Activated naive CD4-positive, alpha-beta T cell treated with anti-CD3 and anti-CD28 coated beads, Interleukin-2, amount 10 ng/mL, durations not matched to agents 7 days and 5 days (primary cell): ENCODE data around the gene GTF2IRD1.
"Not testable (repeated sequence)": the region's sequence is repeated elsewhere in the genome, so short reads cannot be mapped to it uniquely, and the experiment has no call there.

Experiments used
- CTCF ChIA-PET: fragments of 350-600 bp; sonication (Branson Sonifier 250); formaldehyde crosslinking; loops from one replicate; lab custom pipeline; 2021; ENCODE audit warnings: antibody characterized with exemption; lab: Charles Lee
- DNase-seq: peaks from one replicate; pipeline ENCODE4 v3.0.0-alpha.2; 2020
- H3K27ac Mint-ChIP-seq: one replicate; pipeline ENCODE4 v1.8.0; 2021; ENCODE audit warnings: mild to moderate bottlenecking, moderate library complexity, mixed read lengths
- H3K27me3 Mint-ChIP-seq: one replicate; pipeline ENCODE4 v1.8.0; 2021; ENCODE audit warnings: mild to moderate bottlenecking, mixed read lengths
- H3K36me3 Mint-ChIP-seq: one replicate; pipeline ENCODE4 v1.8.0; 2021; ENCODE audit warnings: mixed read lengths
- H3K4me1 Mint-ChIP-seq: one replicate; pipeline ENCODE4 v1.8.0; 2021; ENCODE audit warnings: mixed read lengths
- H3K4me3 Mint-ChIP-seq: one replicate; pipeline ENCODE4 v1.8.0; 2021; ENCODE audit warnings: mild to moderate bottlenecking, moderate library complexity, mixed read lengths
- H3K9me3 Mint-ChIP-seq: one replicate; pipeline ENCODE4 v1.8.0; 2021; ENCODE audit warnings: mixed read lengths

GTF2IRD1 gene

DNA sequence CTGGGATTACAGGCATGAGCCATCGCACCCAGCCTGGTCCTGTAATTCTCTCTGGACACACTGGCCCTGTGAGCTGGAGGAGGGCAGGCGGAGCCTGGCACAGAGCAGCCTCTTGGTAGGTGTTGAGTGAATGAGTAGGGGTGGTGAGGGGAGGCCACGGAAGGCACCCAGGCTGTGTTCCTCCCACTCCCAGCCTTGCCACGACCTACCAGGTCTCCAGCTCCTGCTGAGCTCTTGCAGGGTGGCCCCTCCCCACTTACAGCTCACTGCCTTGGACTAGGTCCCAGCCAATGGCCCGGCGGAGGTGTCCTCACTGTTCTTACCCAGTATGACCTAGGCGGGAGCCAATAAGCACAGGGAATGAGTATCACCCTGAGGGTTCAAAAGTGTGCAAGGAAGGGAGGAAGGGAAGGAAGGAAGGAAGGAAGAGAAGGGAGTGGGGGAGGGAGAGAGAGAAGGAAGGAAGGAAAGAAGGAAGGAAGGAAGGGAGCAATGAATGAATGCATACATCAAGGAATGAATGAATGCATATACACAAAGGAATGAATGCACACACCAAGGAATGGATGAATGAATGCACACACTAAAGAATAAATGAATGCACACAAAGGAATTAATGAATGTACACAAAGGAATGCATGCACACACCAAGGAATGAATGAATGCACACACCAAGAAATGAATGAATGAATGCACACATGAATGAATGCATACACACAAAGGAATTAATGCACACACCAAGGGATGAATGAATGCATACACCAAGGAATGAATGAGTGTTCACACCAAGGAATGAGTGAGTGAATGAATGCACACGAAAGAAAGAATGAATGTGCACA is 45.5 kb downstream of the GTF2IRD1 start:
- CTCF ChIA-PET = no interaction called here
- H3K27me3 Mint-ChIP-seq = peaks cover 3% of the 10 kb centered on the region
- no peaks in the 10 kb centered on the region for H3K4me1 Mint-ChIP-seq
- peaks cover 6% of the 10 kb centered on the region for H3K9me3 Mint-ChIP-seq
- H3K4me3 Mint-ChIP-seq = no peak overlapping the region
- no peak overlapping the region for H3K27ac Mint-ChIP-seq
- no peak for DNase-seq
- H3K36me3 Mint-ChIP-seq = no peaks in the 10 kb centered on the region

DNA sequence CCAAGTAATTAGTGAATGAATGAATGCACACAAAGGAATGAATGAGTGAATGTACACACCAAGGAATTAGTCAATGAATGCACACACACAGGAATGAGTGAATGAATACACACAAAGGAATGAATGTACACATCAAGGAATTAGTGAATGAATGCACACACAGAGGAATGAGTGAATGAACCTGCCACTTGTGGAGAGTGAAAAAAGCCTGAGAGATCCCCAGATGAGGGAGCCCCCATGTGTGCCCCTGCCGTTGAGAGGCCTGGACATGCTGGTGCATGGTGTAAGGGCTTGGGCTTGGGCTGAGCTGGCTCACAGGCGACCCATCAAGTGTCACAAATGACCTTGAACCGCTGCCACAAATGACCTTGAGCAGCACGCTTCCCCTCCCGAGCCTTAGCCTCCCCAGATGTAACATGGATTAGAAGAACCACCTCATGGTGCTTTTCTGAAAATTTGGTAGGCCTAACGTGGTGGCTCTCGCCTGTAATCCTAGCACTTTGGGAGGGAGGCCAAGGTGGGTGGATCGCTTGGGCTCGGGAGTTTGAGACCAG is 46.2 kb downstream of the GTF2IRD1 start:
- Mint-ChIP-seq H3K27me3 (peaks cover 3% of the 10 kb centered on the region), H3K4me1 (no peaks in the 10 kb centered on the region), H3K27ac (no peak overlapping the region), H3K4me3 (no peak overlapping the region), H3K9me3 (peaks cover 6% of the 10 kb centered on the region), H3K36me3 (no peaks in the 10 kb centered on the region)
- CTCF ChIA-PET = no interaction called here
- DNase-seq = no peak

DNA sequence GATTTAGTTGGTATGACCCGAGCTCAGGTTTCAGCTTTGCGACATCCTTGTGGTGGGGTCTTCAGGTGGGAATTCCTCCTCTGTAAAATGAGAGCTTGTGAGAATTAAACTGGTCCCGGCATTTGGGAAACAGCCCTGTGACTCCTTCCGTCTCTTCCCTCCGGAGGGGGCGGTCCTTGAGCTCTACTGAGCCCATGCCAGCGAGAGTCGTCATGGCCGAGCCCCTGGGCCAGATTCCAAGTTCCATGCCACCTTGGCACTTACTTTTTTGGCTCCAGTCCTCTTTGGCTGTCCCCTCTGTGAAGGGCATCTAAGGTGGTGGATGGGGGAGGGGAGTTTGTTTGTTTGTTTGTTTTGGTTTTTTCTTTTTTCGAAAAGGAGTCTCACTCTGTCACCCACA is 47.6 kb downstream of the GTF2IRD1 start:
- peaks cover 2% of the 10 kb centered on the region for H3K9me3 Mint-ChIP-seq
- CTCF ChIA-PET = no interaction called here
- no peaks in the 10 kb centered on the region for H3K27me3 Mint-ChIP-seq
- H3K27ac Mint-ChIP-seq = no peak overlapping the region
- no peaks in the 10 kb centered on the region for H3K4me1 Mint-ChIP-seq
- no peak for DNase-seq
- no peaks in the 10 kb centered on the region for H3K36me3 Mint-ChIP-seq
- H3K4me3 Mint-ChIP-seq = no peak overlapping the region

DNA sequence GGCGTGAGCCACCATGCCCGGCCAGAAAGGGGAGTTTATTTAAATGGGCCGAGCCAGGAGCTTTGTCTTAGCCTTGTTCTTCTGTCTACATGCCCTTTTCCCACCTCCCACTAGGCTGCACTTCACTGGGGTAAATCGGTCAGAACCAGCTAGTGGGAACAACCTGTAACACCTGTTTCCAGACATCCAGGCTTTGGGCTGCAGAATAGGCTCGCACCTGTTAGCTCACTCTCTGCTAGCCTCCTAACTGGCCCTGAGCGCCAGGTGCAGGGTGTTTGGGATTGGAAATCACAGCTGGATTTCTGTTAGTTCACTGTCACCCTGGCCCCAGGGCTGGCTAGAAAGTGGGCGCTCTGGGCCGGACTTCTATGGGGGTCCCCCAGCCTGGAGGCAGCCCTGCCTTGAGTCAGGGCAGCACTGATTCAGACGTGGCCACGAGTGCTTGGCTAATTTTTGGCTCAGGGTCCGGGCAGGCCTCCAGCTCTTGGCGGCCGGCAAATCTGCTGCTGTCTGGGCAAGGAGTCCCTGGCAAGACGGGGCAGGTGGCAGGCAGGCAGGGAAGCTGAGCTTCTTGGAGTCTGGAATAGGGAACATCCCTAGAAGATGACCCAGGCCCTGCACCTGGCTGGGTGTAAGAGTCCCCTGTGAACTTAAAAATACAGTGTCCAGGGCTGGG is 48.6 kb downstream of the GTF2IRD1 start:
- Mint-ChIP-seq H3K4me1 (no peaks in the 10 kb centered on the region), H3K27ac (no peak overlapping the region), H3K4me3 (no peak overlapping the region), H3K9me3 (no peaks in the 10 kb centered on the region), H3K27me3 (no peaks in the 10 kb centered on the region), H3K36me3 (no peaks in the 10 kb centered on the region)
- CTCF ChIA-PET = no interaction called here
- DNase-seq = no peak

DNA sequence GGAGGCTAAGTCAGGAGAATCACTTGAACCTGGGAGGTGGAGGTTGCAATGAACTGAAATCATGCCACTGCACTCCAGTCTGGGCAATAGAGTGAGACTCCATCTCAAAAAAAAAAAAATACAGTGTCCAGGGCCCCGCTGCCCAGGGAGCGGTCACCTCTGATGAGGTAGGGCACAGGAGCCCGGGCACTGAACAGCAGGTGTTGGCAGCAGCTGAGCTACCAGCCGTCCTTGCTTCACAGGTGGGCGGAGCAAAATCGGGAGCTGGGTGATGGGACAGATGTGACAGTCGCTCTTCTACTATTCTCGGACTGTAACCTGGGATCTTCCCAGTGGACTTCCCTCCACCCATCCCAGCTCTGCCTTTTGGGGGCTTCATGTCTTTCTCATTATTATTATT is 49.4 kb downstream of the GTF2IRD1 start:
- Mint-ChIP-seq H3K27me3 (no peaks in the 10 kb centered on the region), H3K4me1 (no peaks in the 10 kb centered on the region), H3K9me3 (no peaks in the 10 kb centered on the region), H3K4me3 (no peak overlapping the region), H3K36me3 (no peaks in the 10 kb centered on the region), H3K27ac (no peak overlapping the region)
- no peak for DNase-seq
- CTCF ChIA-PET = no interaction called here

DNA sequence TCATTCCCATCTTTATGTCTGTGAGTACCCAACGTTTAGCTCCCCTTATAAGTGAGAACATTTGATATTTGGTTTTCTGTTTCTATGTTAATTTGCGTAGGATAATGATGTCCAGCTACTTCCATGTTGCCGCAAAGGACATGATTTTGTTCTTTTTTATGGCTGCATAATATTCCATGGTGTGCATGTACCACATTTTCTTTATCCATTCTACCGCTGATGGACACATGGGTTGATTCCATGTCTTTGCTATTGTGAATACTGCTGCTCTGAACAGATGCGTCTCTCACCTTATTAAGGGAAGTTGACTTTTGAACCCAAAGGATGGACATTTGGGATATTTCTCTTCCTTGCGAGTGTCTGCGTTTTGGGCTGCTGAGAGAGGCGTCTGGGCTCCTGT is 50.2 kb downstream of the GTF2IRD1 start:
- H3K36me3 Mint-ChIP-seq = no peaks in the 10 kb centered on the region
- H3K27ac Mint-ChIP-seq = no peak overlapping the region

DNA sequence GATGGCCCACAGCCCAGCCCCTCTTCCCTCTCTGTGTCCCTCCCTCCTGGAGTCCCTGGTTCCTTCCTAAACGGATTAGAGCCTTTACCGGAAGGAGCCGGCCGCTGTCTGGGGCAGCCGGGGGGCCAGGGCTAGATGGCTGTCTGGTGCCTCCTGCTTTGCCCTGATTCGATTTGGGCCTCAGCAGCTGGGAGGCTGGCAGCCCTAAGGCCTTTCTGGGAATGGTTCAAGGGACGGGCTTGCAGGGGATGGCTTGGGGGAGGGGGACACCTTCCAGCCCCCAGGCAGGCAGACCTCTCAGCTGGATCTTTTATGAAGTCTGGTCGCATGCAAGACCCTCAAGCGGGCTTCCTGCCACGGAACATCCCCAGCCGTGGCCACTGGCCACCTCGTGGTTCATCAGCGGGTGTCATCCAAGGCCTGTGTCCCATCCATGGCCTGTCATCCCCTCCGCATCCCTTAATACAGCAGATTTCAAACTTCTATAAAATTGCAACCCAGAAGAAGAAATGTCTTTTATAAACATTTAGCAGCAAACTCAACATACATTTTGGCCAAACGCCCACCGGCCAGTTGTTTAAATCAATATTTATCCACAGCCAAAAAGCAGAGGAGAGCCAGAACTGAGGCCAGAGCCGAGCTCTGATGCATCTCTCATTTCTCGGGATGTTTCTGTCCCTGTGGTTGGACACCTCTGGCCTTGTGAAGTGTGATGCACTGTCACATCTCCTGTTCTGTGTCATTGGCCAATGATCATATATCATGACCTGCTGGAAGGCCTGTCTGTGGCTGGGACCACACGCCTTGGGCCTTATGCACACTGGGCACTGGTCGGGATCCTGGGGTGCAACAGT is 52.0 kb downstream of the GTF2IRD1 start:
- Mint-ChIP-seq H3K27ac (no peak overlapping the region), H3K4me3 (no peak overlapping the region), H3K4me1 (no peaks in the 10 kb centered on the region), H3K27me3 (no peaks in the 10 kb centered on the region), H3K36me3 (no peaks in the 10 kb centered on the region), H3K9me3 (no peaks in the 10 kb centered on the region)
- no peak for DNase-seq
- CTCF ChIA-PET = no interaction called here

More for the DNA sequence above, 50.2 kb downstream of the GTF2IRD1 start:
- no peaks in the 10 kb centered on the region for H3K9me3 Mint-ChIP-seq
- H3K27me3 Mint-ChIP-seq = no peaks in the 10 kb centered on the region
- no peak for DNase-seq
- no peaks in the 10 kb centered on the region for H3K4me1 Mint-ChIP-seq
- CTCF ChIA-PET = interaction anchor here (0.7 kb wide), 1 partner anchor 88 kb away, joined by 3 read pairs; no protein-coding TSS in a partner anchor
- no peak overlapping the region for H3K4me3 Mint-ChIP-seq

DNA sequence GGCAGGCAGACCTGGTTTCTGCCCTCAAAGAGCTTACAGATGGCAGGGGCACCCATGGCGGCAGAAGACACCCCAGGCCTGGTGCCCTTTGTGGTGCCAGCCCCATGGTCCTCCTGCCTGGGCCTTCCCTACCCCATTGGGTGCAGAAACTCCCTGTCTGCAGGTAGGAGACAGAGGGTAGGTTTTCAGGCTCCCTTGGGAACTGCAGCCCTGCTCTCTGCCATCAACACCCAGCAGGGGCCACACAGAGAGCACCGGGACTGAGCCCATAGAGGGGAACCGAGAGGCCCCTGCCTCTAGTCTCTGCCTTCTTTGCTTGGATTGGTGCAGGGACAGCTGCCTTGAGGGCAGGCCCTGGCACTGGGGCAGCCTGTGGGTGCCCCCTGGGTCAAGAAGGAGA is 52.6 kb downstream of the GTF2IRD1 start:
- CTCF ChIA-PET = no interaction called here
- no peaks in the 10 kb centered on the region for H3K9me3 Mint-ChIP-seq
- H3K4me3 Mint-ChIP-seq = no peak overlapping the region
- no peaks in the 10 kb centered on the region for H3K27me3 Mint-ChIP-seq
- DNase-seq = no peak
- no peak overlapping the region for H3K27ac Mint-ChIP-seq
- H3K4me1 Mint-ChIP-seq = no peaks in the 10 kb centered on the region
- no peaks in the 10 kb centered on the region for H3K36me3 Mint-ChIP-seq

DNA sequence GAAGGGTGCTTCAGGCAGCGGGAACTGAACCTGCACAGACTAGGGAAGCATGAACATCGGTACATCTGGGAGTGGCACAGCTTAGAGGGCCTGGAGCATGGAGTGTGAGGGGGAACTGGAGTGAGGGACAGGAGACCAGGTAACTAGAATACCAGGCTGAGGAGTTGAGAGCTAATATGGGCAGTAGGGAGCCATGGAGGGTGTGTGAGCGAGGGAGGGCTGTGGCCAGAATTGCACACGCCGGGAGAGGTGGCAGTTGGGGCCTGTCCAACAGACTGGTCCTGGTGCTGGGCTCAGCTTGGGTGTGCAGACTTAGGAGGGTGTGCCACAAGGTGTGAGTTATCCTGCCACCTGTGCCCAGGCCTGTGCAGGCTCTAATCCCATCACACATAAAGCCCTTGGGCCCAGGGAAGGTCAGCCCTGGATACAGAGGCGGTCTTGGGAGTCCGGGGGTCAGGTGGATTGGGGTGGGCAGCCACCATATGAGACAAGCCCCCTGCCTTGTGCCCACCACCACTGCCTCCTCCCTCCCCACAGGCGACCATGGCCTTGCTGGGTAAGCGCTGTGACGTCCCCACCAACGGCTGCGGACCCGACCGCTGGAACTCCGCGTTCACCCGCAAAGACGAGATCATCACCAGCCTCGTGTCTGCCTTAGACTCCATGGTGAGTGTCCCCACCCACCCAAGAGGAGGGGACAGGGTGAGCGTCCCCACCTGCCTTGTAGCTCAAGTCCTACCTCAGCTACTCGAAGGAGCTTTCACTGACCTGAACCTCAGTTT is 54.0 kb downstream of the GTF2IRD1 start:
- Mint-ChIP-seq H3K4me3 (no peak overlapping the region), H3K4me1 (no peaks in the 10 kb centered on the region), H3K27me3 (no peaks in the 10 kb centered on the region), H3K9me3 (no peaks in the 10 kb centered on the region), H3K36me3 (no peaks in the 10 kb centered on the region), H3K27ac (no peak overlapping the region)
- CTCF ChIA-PET = no interaction called here
- no peak for DNase-seq

DNA sequence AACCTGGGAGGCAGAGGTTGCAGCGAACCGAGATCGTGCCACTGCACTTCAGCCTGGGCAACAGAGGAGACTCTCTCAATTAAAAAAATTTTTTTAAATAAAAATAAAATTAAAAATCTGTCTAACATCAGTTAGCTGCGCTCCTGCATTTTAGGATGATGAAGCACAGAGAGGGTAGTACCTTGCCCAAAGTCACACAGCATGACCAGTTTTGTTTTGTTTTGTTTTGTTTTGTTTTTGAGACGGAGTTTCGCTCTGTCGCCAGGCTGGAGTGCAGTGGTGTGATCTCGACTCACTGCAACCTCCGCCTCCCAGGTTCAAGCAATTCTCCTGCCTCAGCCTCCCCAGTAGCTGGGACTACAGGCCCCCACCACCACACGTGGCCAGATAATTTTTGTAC is 55.7 kb downstream of the GTF2IRD1 start:
- not testable (repeated sequence) for H3K4me3 Mint-ChIP-seq, H3K9me3 Mint-ChIP-seq, H3K27ac Mint-ChIP-seq, DNase-seq, H3K27me3 Mint-ChIP-seq, H3K36me3 Mint-ChIP-seq, H3K4me1 Mint-ChIP-seq
- CTCF ChIA-PET = interaction anchor here (1.4 kb wide), 1 partner anchor 10 kb away, joined by 3 read pairs; no protein-coding TSS in a partner anchor

DNA sequence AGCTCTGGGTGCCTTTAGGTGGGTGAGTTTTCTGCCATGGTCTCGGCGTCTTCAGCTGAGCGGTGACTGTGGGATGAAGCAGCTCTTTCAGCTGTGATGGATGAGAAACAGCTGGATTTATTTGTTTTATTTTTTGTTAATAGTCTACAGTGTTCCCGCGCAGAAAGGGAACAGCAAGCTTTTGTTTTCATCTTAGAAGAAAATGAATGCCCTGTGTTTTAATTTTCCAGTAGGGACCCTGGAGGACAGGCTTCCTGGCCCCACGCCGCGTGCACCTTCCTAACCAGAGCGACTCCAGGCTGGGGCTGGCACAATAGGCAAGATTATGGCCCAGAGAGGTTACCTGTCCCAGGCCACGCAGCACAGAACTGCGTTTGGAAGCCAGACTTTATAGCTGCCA is 57.6 kb downstream of the GTF2IRD1 start:
- H3K27ac Mint-ChIP-seq = no peak overlapping the region
- no peaks in the 10 kb centered on the region for H3K4me1 Mint-ChIP-seq
- CTCF ChIA-PET = no interaction called here
- no peak for DNase-seq
- H3K36me3 Mint-ChIP-seq = no peaks in the 10 kb centered on the region
- H3K4me3 Mint-ChIP-seq = no peak overlapping the region
- H3K9me3 Mint-ChIP-seq = no peaks in the 10 kb centered on the region
- H3K27me3 Mint-ChIP-seq = no peaks in the 10 kb centered on the region

DNA sequence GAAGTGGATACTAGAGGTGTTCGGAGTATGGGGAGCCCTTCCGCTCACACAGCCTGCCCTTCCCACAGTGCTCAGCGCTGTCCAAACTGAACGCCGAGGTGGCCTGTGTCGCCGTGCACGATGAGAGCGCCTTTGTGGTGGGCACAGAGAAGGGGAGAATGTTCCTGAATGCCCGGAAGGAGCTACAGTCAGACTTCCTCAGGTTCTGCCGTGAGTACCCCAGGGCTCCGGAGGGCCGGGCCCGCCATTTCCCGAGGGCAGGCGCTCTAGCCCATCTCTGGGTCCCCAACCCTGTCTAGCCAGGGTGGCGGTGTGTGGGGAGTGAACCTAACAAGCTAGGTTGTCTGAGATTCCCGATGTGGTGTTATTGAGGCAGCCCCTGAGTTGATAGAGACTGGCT is 59.1 kb downstream of the GTF2IRD1 start:
- no peak for DNase-seq
- Mint-ChIP-seq H3K9me3 (no peaks in the 10 kb centered on the region), H3K27me3 (no peaks in the 10 kb centered on the region), H3K4me3 (no peak overlapping the region), H3K27ac (no peak overlapping the region), H3K4me1 (no peaks in the 10 kb centered on the region), H3K36me3 (no peaks in the 10 kb centered on the region)
- CTCF ChIA-PET = no interaction called here

DNA sequence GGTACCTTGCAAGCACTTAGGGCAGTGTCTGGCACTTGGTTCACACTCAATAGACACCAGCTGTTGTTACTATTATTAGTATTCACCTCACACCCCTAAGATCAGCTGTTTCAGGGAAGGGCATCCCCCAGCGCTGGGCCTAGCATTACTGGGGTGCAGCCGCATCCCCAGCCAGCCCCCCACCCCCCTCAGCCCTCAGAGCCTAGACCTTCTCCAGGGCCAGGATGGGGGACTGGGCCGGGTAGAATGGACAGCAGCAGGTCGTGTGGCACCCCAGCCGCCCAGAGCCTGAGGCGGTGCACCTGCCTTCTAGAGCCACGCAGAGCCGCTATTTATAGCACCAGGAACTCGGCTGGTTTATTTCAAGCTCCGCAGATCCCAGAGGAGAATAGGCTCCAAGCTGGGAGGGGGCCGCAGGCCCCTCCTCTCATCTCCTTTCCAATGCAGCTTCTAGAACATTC is 60.5 kb downstream of the GTF2IRD1 start:
- Mint-ChIP-seq H3K9me3 (no peaks in the 10 kb centered on the region), H3K4me1 (no peaks in the 10 kb centered on the region), H3K4me3 (no peak overlapping the region), H3K27me3 (no peaks in the 10 kb centered on the region), H3K36me3 (no peaks in the 10 kb centered on the region), H3K27ac (no peak overlapping the region)
- CTCF ChIA-PET = interaction anchor here (1.1 kb wide), 1 partner anchor 98 kb away, joined by 3 read pairs; no protein-coding TSS in a partner anchor
- DNase-seq = no peak
